NCI-H774 (cell line): ENCODE measurements around the gene NBEAL2.

Experiments used
- DNase-seq: peaks from one replicate; lab custom pipeline; 2025; lab: John Stamatoyannopoulos, UW

The NBEAL2 gene

GRCh38 chr3:46965151-46965550 is 14.3 kb upstream of the NBEAL2 start:
- DNase-seq, result no peak

GRCh38 chr3:46966811-46967210 is 12.7 kb upstream of the NBEAL2 start:
- no peak for DNase-seq

- no peak for DNase-seq
Observed at GRCh38 chr3:46968783-46969428, 10.6 kb upstream of the NBEAL2 start.

- no peak for DNase-seq
Observed at GRCh38 chr3:46970391-46971091, 8.9 kb upstream of the NBEAL2 start.

- DNase-seq, result no peak
Observed at GRCh38 chr3:46971151-46971550, 8.3 kb upstream of the NBEAL2 start.

- no peak for DNase-seq
Observed at GRCh38 chr3:46971742-46972141, 7.7 kb upstream of the NBEAL2 start.

- no peak for DNase-seq
Observed at GRCh38 chr3:46972396-46972795, 7.1 kb upstream of the NBEAL2 start.

- no peak for DNase-seq
Observed at GRCh38 chr3:46974421-46975171, 4.9 kb upstream of the NBEAL2 start.

GRCh38 chr3:46976326-46977190 is 2.9 kb upstream of the NBEAL2 start, which contains the start of gene CCDC12:
TSS of gene CCDC12 (minus strand) at chr3:46976745. CDS start at chr3:46976732, 13 bp downstream.
- DNase-seq, result peak; percentile 77

- DNase-seq, result no peak
Observed at GRCh38 chr3:46977811-46978195, 1.7 kb upstream of the NBEAL2 start.

GRCh38 chr3:46978381-46978780 is 1.1 kb upstream of the NBEAL2 start:
- no peak for DNase-seq

- no peak for DNase-seq
Observed at GRCh38 chr3:46979958-46980497, 562 bp downstream of the NBEAL2 start.

GRCh38 chr3:46981932-46982471 is 2.5 kb downstream of the NBEAL2 start:
- DNase-seq, result no peak

GRCh38 chr3:46982546-46982945 is 3.1 kb downstream of the NBEAL2 start:
- no peak for DNase-seq

GRCh38 chr3:46984591-46985459 is 5.4 kb downstream of the NBEAL2 start:
- no peak for DNase-seq

- no peak for DNase-seq
Observed at GRCh38 chr3:46985588-46985987, 6.1 kb downstream of the NBEAL2 start.

- DNase-seq, result no peak
Observed at GRCh38 chr3:46986055-46986730, 6.7 kb downstream of the NBEAL2 start.

- DNase-seq, result no peak
Observed at GRCh38 chr3:46986782-46987310, 7.4 kb downstream of the NBEAL2 start.

- DNase-seq, result no peak
Observed at GRCh38 chr3:46987319-46987742, 7.9 kb downstream of the NBEAL2 start.
